HG02642 (cell line): Measurements from ENCODE around the gene SPNS2.

Experiments
- ATAC-seq: cut with Tn5 transposase; IDR thresholded peaks from one replicate; pipeline ENCODE4 v1.9.1; 2021; ENCODE audit warnings: mild to moderate bottlenecking; ENCODE audit not compliant: unreplicated experiment, poor library complexity

The SPNS2 gene, protein sequence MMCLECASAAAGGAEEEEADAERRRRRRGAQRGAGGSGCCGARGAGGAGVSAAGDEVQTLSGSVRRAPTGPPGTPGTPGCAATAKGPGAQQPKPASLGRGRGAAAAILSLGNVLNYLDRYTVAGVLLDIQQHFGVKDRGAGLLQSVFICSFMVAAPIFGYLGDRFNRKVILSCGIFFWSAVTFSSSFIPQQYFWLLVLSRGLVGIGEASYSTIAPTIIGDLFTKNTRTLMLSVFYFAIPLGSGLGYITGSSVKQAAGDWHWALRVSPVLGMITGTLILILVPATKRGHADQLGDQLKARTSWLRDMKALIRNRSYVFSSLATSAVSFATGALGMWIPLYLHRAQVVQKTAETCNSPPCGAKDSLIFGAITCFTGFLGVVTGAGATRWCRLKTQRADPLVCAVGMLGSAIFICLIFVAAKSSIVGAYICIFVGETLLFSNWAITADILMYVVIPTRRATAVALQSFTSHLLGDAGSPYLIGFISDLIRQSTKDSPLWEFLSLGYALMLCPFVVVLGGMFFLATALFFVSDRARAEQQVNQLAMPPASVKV

DNA sequence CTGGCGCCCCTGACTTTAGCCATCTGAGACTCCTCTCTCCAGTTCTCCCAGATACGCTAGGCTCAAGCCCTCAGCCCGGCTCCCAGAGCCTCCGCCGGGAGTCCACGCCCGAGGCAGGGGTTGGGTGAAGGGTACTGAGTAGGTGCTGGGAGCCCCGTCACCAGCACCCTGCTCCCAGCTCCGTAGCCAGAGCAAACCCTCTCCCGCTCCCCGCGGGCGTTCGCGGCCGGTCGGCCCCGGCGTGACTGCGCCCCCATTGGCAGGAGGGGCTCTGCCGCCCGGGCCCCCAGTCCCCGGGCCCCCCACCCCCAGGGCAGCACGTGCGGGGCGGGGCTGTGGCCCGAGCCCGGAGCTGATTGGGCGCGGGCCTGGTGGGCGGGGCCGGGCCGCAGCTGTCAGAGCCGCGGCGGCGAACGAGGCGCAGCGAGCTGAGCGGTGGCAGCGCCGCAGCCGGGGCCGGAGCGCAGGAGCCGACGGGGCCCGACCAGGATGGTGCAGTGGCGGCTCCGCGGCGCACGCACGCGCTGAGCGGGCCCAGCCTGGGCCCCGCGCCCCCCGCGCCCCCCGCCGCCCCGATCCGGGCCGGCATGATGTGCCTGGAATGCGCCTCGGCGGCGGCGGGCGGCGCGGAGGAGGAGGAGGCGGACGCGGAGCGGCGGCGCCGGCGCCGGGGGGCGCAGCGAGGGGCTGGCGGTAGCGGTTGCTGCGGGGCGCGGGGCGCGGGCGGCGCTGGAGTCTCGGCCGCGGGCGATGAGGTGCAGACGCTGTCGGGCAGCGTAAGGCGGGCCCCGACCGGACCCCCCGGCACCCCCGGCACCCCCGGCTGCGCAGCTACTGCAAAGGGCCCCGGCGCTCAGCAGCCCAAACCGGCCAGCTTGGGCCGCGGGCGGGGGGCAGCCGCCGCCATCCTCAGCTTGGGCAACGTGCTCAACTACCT, at the start of gene SPNS2:
SPNS2 (plus strand) TSS at position 421 of the 937 bp plus-strand sequence; CDS start at position 588, 167 bp downstream.
- peak; percentile 76 for ATAC-seq

DNA sequence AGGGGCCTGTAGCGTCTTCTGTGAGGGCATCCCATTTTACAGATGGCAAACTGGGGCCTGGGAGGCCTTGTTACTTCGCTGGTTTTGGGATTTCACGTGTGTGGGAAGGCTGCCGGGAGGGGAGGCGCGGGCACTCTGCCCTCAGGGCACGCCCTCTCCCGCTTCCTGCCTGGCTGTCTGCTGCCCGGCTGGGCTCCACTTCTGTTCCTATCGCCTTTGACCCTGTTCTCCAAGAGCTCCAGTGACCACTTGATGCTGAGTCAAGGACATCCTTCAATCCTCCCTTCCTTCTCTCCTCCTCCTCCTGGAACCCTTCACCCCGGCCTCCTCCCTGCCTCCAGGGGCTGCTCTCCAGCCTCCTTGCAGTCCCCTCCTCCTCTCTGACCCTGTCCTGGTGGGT, 48.9 kb upstream of the SPNS2 start:
- ATAC-seq: no peak

DNA sequence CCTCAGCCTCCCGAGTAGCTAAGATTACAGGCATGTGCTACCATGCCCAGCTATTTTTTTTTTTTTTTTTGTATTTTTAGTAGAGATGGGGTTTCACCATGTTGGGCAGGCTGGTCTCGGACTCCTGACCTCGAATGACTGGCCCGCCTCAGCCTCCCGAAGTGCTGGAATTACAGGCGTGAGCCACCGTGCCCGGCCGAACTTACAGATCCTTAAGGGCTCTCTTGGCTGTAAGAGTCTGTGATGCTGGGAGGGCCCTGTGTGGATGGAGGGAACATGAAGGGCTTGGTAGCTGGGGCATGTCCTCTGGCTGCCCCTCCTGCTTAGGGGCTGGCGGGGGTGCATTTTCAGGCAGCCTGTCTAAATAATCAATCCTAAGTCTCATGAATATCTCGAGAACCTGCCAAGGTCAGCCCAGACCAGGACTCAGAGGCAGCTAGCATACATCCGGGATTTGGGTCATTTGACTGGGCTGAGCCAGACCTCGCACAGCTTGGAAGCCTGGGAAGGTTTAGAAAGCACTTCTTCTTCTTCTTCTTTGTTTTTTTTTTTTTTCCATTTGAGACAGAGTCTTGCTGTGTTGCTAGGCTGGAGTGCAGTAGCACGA, 47.9 kb upstream of the SPNS2 start:
- no peak for ATAC-seq

DNA sequence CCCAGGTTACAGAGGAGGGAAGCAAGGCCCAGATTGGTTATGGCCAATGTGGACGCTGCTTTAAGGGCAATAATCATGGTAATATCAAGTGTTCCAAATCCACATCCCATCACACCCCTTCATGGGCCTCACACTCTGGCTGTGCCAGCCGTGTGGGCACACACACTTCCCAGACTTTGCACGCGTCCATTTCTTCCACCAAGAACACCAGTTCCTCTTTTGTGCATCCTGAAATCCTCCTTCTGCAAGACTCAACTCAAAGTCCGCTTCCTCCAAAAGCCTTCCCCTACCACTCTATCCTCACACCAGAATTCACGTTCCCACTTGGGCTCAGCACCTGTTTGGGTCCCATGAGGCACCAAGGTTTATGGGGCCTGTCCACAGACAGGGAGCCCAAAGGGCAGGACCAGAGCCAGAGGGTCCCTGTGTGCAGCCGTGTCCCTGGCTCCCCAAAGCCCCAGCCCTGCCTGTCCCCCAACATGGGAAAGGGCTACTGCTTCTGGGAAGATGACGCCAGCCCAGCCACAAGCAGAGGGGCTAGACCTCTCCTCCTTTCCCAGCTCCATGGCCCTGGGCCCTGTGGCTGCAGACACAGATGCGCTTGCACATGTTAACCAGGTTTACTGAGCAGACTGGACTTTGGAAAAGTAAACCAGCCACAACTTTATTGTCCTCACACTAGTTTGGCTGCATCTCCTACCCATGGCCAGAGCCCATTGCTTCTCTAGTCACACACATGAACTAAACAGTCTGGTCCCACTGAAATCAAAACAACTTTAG, 44.7 kb upstream of the SPNS2 start:
- ATAC-seq: no peak

DNA sequence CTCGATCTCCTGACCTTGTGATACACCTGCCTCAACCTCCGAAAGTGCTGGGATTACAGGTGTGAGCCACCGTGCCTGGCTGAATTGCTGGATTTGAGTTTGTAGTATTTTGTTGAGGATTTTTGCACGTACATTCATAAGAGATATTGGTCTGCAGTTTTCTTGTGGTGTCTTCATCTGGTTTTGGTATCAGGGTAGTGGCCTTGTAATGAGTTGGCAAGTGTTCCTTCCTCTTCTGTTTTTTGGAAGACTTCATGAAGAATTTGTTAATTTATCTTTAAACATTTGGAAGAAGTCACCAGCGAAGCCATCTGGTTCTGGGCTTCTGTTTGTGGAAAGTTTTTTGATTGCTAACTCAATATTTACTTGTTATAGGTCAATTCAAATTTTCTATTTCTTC, 38.0 kb upstream of the SPNS2 start:
- ATAC-seq: no peak

DNA sequence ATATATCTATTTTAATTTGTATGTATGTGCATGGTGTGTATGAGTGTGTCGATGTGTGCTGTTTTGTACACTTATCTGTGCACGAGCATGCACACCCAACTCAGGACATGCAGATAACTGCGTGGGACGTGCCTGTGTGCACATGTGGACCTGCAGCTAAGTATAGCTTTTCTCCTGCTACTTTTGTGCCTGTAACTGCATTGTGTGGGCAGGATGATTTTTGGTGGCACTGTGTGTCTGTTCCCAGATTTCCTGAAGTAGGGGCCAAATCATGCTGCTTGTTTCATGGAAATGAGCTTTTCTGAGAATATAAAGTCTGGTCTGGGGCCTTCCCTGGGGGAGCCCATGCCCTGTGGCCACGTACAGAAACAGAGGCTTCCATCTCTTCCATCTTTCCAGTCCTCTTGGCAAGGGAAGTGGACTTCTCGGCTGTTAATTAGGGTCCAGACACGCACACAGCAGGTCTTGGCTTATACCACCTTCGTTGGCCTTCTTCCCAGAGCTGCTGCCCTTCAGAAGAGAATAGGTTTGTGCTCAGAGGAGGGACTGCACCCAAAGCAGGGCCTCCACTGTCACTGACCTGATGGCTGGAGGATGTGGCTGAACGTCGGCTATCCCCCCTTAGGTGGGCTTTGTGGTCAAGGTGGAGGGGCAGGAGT, 34.7 kb upstream of the SPNS2 start:
- ATAC-seq: no peak

DNA sequence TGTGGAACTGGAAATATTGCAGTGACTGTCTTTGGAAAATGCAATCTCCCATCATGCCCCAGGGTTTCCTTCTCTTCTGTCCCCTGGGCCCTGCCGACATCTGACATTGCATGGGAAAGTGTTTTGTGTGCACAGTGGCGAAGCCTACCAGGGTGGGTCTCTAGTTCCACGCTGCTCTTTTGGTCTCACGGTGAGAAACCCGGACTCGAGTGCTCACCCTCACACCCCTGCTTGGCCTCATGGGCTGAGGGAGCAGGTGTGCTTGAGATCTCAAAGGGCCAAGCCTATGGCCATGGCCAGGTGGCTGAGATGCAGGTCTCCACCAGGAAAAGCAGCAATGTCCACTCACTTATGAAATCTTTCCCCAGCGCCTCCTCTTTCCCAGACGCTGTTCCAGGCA, 32.9 kb upstream of the SPNS2 start:
- no peak for ATAC-seq

DNA sequence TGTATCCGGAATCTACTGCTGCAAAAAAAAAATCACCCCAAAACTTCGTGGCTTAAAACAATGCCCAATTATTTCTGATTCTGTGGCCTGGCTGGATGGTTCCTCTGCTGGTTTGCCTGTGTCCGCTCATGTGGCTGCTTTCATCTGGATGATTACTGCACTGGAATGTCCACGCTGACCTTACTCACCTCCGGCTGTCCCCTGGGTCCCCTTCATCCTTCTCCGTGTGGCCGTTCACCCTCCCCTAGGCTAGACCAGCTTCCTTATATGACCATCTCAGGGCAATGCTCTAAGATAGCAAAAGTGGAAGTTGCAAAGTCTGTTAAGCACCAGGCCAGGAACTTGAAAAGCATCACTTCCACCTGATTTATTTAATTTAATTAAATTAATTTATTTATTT, 31.4 kb upstream of the SPNS2 start:
- no peak for ATAC-seq

DNA sequence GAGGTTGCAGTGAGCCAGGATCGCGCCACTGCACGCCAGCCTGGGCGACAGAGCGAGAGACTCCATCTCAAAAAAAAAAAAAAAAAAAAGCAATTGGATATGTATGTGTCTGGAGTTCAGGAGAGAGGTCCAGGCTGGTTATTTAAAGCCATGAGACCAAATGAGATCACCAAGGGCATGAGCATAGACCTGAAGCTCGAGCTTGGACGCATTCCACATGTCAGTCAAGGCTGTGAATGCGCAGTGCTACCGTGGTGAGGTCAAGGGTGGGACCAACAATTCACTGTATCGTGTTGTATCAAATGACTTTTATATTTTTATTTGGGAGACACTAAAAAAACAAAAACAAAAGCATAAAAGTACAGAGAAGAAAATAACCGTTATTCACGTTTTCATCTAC, 29.1 kb upstream of the SPNS2 start:
- no peak for ATAC-seq

DNA sequence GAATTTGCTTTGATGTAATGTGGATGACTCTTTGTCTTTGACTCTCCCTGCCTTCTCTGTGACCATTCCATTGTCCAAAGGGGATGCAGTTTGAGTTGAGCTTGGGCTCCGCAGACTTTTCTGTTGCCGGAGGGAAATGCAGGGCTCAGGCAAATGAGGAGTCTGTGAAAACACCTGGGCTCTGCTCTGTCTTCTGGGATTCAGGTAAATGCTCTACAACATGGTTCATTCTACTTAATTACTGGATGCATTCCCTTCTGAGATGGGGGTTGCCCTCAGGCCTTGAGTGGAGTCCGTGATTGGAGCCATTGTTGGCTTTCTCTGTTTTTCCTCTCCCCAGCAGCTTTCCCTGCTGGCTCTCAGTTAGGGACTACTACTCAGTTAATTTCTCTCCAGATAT, 26.4 kb upstream of the SPNS2 start:
- no peak for ATAC-seq

DNA sequence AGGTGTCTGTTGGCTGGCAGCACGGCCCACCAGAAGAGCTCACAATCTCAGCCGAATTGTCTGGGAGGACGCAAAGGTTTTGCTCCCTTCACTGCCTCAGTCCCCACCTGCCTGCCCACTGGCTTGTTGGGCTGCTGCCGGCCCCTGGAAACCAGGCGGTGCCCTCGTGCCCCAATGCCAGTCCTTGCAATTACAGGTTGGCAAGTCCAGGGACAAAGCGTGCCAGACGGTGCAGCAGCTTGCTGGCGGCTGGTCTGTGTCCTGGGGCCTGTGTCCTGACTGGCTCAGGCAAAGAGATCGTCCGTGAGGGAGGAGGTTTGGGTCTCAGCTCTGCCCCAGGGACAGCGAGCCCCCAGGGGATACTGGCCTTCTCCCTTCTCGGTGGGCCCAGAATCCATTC, 24.6 kb upstream of the SPNS2 start:
- ATAC-seq: no peak

DNA sequence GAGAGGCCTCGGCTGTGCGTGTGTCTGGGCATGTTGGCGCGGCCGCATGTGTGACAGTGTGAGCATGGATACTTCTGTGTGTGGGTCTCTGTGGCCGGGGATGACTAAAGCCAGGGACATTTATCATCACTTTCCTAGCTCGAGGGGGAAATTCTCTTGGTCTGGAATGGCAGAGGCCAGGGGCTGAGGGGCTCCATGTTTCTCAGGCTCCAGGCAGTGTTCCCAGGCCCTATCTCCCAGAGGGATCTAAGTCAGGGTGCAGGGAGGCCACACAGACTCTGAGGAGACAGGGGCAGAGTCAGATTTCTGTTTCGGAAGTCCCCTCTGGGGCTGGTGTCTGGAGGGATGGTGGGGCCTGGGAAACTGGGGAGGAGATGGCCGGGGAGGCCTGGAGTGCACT, 23.7 kb upstream of the SPNS2 start:
- ATAC-seq: no peak

DNA sequence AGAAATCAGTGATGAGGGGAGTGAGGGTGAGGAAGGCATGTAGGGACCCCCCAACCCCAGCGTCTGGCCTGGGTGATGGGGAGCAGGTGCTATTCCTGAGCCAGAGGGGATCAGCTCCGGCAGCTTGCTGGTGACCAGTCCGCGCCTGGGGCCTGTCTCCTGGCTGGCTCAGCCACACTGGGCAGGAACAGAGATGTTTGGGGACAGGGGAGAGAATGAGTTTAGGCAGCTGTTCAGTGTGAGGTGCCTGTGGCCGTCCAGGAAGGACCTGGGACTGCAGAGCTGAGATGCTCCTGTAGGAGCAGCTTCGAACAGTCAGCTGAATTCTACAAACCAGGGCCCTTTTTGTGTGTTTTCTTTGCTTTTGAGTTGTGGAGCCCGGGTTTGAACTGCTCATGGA, 23.2 kb upstream of the SPNS2 start:
- ATAC-seq: no peak

DNA sequence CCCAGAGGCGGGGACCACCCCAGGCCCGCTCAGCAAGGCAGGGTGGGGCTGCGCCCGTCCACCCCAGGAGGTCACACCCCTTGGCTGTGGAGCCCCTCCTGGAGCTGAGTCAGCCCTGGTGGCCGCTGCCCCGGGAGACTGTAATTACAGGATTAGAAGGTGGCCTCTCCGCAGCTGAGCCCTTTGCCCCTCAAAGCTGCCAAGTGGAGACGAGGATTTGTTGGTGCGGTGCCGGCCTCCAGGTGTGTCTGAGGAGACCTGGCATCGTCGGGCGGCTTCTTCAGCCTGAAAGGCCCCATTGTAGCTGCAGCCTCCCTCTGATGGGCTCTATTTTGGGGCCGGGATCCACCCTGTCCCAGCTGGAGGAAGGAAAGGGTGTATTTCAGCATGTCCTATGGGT, 22.7 kb upstream of the SPNS2 start:
- no peak for ATAC-seq

DNA sequence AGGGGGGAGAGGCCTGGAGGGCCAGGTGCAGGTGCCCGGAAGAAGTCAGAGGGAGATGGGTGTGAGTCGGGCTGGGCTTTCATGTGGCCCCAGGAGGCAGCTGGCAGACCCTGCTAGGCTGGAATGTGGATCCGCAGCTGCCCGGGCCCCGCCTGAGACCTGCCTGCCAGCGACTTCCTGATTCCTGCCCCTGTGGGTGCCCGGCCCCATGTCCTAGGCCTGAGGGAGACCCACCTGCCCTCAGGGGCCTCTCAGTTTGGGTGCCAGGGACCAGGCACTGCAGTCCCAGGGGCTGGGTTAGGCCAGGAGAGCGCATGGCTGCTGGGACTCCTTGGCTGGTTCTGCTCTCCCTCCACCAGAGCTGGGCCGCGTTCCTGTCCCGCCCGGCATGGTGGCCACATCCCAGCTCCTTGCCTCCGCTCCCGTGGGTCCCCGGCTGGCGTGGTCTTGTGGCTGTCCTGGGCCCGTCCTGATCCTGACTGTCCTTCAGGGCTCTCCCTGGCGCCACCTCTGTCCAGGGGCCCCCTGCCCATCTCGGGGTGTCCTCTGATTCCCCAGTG, 22.1 kb upstream of the SPNS2 start:
- ATAC-seq: no peak

DNA sequence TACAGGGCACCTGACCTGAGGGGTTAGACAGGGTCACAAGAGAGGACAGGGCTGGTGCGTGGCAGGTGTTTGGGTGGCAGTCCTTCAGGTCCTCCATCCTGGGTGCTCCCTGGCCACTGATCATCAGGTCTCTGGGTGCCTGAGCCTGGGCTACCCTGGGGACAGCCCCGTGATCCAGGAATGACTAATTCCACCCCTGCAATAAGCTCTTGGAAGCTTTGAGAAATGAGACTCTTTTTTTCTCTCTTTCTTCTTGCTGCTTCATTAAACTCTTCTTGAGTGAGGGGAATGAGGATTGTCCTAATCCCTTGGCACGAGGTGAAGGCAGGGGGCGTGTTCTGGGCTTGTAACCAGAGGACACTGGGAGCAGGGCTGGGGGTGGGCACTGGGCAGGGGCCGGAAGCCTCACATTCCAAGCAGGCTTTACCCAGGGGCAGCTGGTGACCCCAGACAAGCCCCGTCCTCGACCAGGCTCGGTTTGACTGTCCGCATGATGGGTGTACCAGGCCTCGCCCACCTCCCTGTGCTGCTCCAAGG, 21.4 kb upstream of the SPNS2 start:
- no peak for ATAC-seq

DNA sequence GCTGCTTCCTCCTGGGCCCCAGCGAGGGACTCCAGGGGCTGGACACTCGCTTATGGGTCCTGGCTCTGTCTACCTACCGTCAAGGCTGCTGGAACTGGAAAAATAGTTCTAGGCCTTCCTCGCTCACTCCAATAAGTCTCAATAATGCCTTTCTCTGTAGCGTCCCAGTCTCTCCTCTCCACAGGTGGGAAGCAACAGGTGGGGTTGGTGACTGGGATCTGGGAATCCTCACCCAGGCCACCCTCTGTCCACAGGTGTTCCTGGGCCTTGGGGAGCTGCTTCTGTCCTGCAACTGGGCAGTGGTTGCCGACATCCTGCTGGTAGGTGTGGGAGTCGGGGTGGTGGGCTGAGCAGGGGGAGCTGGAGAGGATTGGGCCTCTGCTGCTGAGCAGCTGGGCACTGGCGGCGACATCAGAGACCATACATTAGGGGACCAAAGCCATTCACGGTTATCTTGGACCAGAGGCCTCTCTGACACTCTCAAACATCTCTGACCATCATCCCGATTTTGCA, 20.3 kb upstream of the SPNS2 start:
- ATAC-seq: no peak

DNA sequence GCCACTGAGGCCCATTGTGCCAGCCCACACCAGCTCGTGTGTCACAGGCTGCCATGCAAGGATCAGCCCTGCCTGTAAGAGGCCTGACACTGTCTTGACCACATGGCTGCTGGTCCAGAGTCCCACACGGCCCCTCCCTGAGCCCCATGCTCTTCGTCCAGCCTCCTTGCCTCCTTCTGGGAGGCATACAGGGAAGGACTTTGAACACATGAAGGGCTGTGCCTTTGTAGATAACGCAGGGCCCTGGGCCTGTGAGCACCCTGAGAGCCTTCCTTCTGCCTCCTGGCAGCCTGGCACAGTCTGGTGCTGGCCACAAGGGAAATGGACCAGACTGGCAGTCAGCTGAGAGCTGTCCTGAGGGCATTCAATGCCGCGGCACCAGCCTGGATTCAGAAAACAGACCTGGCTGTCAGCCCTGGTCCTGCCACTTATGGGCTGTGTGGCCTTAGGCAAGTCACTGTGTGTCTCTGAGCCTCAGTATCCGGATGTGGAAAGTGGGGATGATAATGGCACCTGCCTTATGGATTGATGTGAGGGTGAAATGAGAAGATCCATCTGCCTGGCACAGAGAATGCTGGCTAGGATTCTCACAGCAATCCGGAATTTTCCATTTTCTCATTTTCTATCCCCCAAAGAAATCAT, 19.2 kb upstream of the SPNS2 start:
- ATAC-seq: no peak
